ENCODE measurements around the gene USP32. TPM values are rescaled to one million over a fixed set of nuclear protein-coding genes. Genes with fewer than 3 reads are reported as not detected.
A peak's percentile ranks its signal among the peaks of the same experiment; 100 is the strongest.

USP32 gene
- total RNA-seq, 4 donors from 2014 or later, result 14.7 to 86.0 (median 54.8) TPM

DNA sequence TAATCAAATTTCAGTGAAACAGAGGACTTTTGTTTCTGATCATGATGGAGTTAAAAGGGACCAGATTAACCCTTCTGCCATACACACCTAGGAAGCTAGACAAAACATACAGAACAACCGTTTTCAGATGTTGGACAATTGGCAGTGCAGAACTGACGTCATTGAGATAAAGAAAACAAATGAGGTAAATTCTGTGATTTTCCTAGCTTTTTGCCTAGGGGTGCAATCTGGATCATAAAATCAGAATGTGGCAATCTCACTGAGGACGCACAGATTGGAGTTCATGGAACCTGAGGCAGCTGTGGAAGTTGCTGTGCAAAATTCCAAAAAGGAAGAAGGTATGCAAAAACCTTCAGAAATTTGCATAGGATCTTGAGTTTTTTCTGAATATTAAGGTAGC lies 15.0 kb upstream of the USP32 start:
- no peaks in the 10 kb centered on the region for H3K4me1 ChIP-seq
- intact Hi-C loops (cut with DNase I; ENCODE audit: low total_unique reads) (no loop called here), in situ Hi-C loops (cut with MboI; ENCODE audit: low pct_ligation_motif_present in 1 of 4, low pct_unique_long_range_greater_than_20kb in 1 of 4, low sequenced_read_pairs in 3 of 4) (loop anchor here in 1 of 4 donors (25.0 kb wide), 1 partner anchor 270 kb away; the partner anchor contains the start of gene CA4)
- H3K36me3 ChIP-seq, result no peaks in the 10 kb centered on the region
- no peak for TF ChIP-seq POLR2AphosphoS5 (IDR thresholded peaks at IDR 0.05)
- no peak overlapping the region for H3K27ac ChIP-seq
- H3K4me3 ChIP-seq, result no peak overlapping the region
- no peak for DNase-seq
- 73 to 77% methylated on average over 3 of the region's 3 CpGs for WGBS, 2 donors (ENCODE audit: low coverage in 1 of 2)
- no peaks in the 10 kb centered on the region for H3K9me3 ChIP-seq
- no peaks in the 10 kb centered on the region for H3K27me3 ChIP-seq

DNA sequence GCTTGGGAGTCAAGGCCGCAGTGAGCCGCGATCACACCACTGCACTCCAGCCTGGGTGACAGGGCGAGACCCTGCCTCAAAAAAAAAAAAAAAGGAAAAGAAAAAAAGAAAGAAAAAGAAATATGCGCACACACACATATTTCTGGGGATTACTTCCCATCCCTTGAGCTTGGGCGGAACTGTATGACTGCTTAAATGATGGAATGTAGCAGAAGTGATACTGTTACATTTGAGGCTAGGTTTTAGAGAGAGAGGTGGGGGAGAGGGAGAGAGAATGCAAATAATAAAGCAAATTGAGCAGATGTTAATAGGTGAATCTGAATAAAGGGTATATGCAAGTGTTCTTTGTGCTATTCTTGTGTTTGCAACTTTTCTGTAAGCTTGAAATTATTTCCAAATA lies 12.0 kb upstream of the USP32 start:
- no peak overlapping the region for H3K4me3 ChIP-seq
- intact Hi-C loops (cut with DNase I; ENCODE audit: low total_unique reads) (no loop called here), in situ Hi-C loops (cut with MboI; ENCODE audit: low pct_ligation_motif_present in 1 of 4, low pct_unique_long_range_greater_than_20kb in 1 of 4, low sequenced_read_pairs in 3 of 4) (loop anchor here in 1 of 4 donors (25.0 kb wide), 1 partner anchor 267 kb away; the partner anchor contains the start of gene CA4)
- no peaks in the 10 kb centered on the region for H3K36me3 ChIP-seq
- WGBS, 2 donors (ENCODE audit: low coverage in 1 of 2), result 82 to 83% methylated on average over 2 to 6 of the region's 6 CpGs
- no peak for DNase-seq
- no peaks in the 10 kb centered on the region for H3K4me1 ChIP-seq
- H3K27ac ChIP-seq, result no peak overlapping the region
- no peaks in the 10 kb centered on the region for H3K9me3 ChIP-seq
- no peaks in the 10 kb centered on the region for H3K27me3 ChIP-seq
- TF ChIP-seq POLR2AphosphoS5 (IDR thresholded peaks at IDR 0.05), result no peak

DNA sequence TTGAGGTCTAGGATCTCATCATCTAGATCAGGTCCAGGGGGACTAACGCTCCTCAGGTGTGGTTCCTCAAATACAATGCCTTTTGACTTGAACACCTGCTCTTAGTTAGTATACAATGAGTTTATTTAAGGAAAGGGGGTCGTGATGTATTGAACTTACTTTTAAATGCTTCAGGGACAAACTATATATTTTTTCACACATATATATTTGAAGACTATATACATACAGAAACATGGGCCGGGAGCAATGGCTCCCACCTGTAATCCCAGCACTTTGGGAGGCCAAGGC lies 11.5 kb upstream of the USP32 start:
- in situ Hi-C loops (cut with MboI; ENCODE audit: low pct_ligation_motif_present in 1 of 4, low pct_unique_long_range_greater_than_20kb in 1 of 4, low sequenced_read_pairs in 3 of 4), result loop anchor here in 1 of 4 donors (25.0 kb wide), 1 partner anchor 266 kb away; the partner anchor contains the start of gene CA4
- WGBS, 2 donors (ENCODE audit: low coverage in 1 of 2), result 75 to 79% methylated on average over 3 of the region's 3 CpGs
- no peak for DNase-seq
- TF ChIP-seq EP300 (IDR thresholded peaks at IDR 0.05; ENCODE audit: low read depth), result no peak
- TF ChIP-seq POLR2AphosphoS5 (IDR thresholded peaks at IDR 0.05), result no peak
- no peak for TF ChIP-seq POLR2A (IDR thresholded peaks at IDR 0.05)
- TF ChIP-seq, protein P1, sequence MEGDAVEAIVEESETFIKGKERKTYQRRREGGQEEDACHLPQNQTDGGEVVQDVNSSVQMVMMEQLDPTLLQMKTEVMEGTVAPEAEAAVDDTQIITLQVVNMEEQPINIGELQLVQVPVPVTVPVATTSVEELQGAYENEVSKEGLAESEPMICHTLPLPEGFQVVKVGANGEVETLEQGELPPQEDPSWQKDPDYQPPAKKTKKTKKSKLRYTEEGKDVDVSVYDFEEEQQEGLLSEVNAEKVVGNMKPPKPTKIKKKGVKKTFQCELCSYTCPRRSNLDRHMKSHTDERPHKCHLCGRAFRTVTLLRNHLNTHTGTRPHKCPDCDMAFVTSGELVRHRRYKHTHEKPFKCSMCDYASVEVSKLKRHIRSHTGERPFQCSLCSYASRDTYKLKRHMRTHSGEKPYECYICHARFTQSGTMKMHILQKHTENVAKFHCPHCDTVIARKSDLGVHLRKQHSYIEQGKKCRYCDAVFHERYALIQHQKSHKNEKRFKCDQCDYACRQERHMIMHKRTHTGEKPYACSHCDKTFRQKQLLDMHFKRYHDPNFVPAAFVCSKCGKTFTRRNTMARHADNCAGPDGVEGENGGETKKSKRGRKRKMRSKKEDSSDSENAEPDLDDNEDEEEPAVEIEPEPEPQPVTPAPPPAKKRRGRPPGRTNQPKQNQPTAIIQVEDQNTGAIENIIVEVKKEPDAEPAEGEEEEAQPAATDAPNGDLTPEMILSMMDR (IDR thresholded peaks at IDR 0.05), result no peak
- Histone ChIP-seq H3K36me3 (no peaks in the 10 kb centered on the region), H3K4me1 (no peaks in the 10 kb centered on the region), H3K27ac (no peak overlapping the region), H3K9me3 (no peaks in the 10 kb centered on the region), H3K4me3 (no peak overlapping the region), H3K27me3 (no peaks in the 10 kb centered on the region)
- intact Hi-C loops (cut with DNase I; ENCODE audit: low total_unique reads), result no loop called here

DNA sequence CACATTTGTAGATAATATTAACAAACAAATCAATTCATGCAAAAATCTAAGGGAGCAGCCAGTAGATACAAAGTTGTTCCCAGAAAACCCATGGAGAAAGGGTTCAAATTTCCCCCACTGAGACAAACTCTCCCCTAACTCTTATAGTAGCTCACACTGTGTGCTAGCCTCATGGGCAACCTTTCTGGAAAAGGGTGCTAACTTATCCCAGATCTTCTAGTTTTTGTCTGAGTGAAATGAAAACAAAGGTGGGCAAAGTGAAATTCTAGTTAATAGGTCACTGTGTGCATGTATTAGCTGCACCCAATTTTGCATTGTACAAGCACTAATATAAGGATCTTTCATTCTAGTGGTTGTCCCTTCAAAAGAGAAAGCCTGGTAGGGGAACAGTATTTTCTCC lies 9.9 kb upstream of the USP32 start:
- no peak overlapping the region for H3K27ac ChIP-seq
- H3K4me1 ChIP-seq, result no peaks in the 10 kb centered on the region
- H3K36me3 ChIP-seq, result no peaks in the 10 kb centered on the region
- intact Hi-C loops (cut with DNase I; ENCODE audit: low total_unique reads), result no loop called here
- H3K27me3 ChIP-seq, result no peaks in the 10 kb centered on the region
- H3K9me3 ChIP-seq, result no peaks in the 10 kb centered on the region
- H3K4me3 ChIP-seq, result no peak overlapping the region
- in situ Hi-C loops (cut with MboI; ENCODE audit: low pct_ligation_motif_present in 1 of 4, low pct_unique_long_range_greater_than_20kb in 1 of 4, low sequenced_read_pairs in 3 of 4), result loop anchor here in 1 of 4 donors (25.0 kb wide), 1 partner anchor 265 kb away; the partner anchor contains the start of gene CA4
- DNase-seq, result no peak
- TF ChIP-seq, protein P1 (IDR thresholded peaks at IDR 0.05), result no peak
- TF ChIP-seq POLR2AphosphoS5 (IDR thresholded peaks at IDR 0.05) (no peak), POLR2A (IDR thresholded peaks at IDR 0.05) (no peak), EP300 (IDR thresholded peaks at IDR 0.05; ENCODE audit: low read depth) (no peak)

DNA sequence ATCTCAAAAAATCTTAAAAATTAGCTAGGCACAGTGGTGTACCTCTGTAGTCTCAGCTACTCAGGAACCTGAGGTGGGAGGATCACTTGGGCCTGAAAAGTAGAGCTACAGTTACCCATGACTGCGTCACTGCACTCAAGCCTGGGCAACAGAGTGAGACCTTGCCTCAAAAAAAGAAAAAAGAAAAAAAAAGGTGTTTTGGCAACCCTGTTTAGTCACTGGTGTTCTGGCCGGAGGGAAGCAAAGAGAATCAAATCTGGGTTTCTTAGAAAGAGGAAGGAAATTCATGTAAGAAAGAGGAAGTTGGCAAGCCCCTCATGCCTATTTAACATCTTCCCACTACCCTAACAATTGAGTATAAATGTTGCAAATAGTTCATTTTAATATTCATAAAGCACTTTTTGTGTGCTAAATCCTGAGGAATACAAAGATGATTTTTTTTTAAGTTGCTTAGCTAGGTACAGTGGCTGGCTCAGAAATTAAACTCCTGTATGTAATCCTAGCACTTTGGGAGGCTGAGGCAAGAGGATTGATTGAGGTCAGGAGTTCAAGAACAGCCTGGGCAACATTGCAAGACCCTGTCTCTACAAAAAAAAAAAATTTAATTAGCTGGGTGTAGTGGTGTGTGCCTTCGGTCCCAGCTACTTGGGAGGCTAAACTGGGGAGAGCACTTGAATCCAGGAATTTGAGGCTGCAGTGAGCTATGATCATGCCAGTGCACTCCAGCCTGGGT lies 6.5 kb upstream of the USP32 start:
- intact Hi-C loops (cut with DNase I; ENCODE audit: low total_unique reads) (no loop called here), in situ Hi-C loops (cut with MboI; ENCODE audit: low pct_ligation_motif_present in 1 of 4, low pct_unique_long_range_greater_than_20kb in 1 of 4, low sequenced_read_pairs in 3 of 4) (no loop called here)
- no peak for DNase-seq
- Histone ChIP-seq H3K4me1 (peaks cover 0 to 1% (median 0%) of the 10 kb centered on the region in 4 donors), H3K36me3 (no peaks in the 10 kb centered on the region), H3K27ac (peak overlapping the region in 2 of 4 donors; percentile 18 to 64), H3K9me3 (no peaks in the 10 kb centered on the region), H3K4me3 (no peak overlapping the region), H3K27me3 (no peaks in the 10 kb centered on the region)
- TF ChIP-seq EP300 (IDR thresholded peaks at IDR 0.05; ENCODE audit: low read depth) (no peak), POLR2A (IDR thresholded peaks at IDR 0.05) (no peak), POLR2AphosphoS5 (IDR thresholded peaks at IDR 0.05) (no peak)
- TF ChIP-seq, protein P1 (IDR thresholded peaks at IDR 0.05), result no peak
- WGBS, 2 donors (ENCODE audit: low coverage in 1 of 2), result 66 to 70% methylated on average over 2 to 3 of the region's 3 CpGs
